Left ventricle myocardium inferior (tissue), 1 donor: ENCODE results near the gene STPG1. TPM values are rescaled to one million over a fixed set of nuclear protein-coding genes. Genes with fewer than 3 reads are reported as not detected.
A peak's percentile ranks its signal among the peaks of the same experiment; 100 is the strongest.

Experiments
- DNase-seq: peaks from one replicate; pipeline ENCODE4 v3.0.0-alpha.2; 2020
- H3K27ac ChIP-seq: fragments of 200-600 bp; replicated peaks from 2 replicates; pipeline ENCODE4 v1.8.0; 2021
- H3K27me3 ChIP-seq: fragments of 200-600 bp; 2 replicates; pipeline ENCODE4 v1.8.0; 2021; ENCODE audit warnings: low read depth
- H3K36me3 ChIP-seq: fragments of 200-600 bp; 2 replicates; pipeline ENCODE4 v1.8.0; 2021
- H3K4me1 ChIP-seq: fragments of 200-600 bp; 2 replicates; pipeline ENCODE4 v1.8.0; 2021
- H3K4me3 ChIP-seq: fragments of 200-600 bp; 2 replicates; pipeline ENCODE4 v1.8.0; 2021; ENCODE audit warnings: mild to moderate bottlenecking, moderate library complexity
- H3K9me3 ChIP-seq: fragments of 200-600 bp; replicated peaks from 2 replicates; pipeline ENCODE4 v1.8.0; 2021
- CTCF ChIP-seq: fragments of 200-600 bp; IDR thresholded peaks from 2 replicates; pipeline ENCODE4 v1.8.0; 2021; ENCODE audit warnings: antibody characterized with exemption, mild to moderate bottlenecking, borderline replicate concordance
- intact Hi-C: fragments of 100-400 bp; cut with micrococcal nuclease; formaldehyde crosslinking; loops from one replicate; pipeline ENCODE4 v1.11.0; 2022
- total RNA-seq: library from RNA; stranded (reverse); fragmentation: NEBNext Ultra II Directional; extraction: Animal tissue kit (Norgen Biotek cat#: 25700); gene quantifications from one replicate; pipeline ENCODE4 v1.2.1, GENCODE V29; 2021
- donor health status: DM: no; HTN: yes; CAD: no; lungs with severe emphysema.

STPG1 gene
- total RNA-seq, 1 donor from 2014 or later: 4.9 TPM

GRCh38 chr1:24442764-24443163 is 29.2 kb upstream of the STPG1 start:
- peak overlapping the region; percentile 38 for H3K27ac ChIP-seq
- H3K27me3 ChIP-seq: no peaks in the 10 kb centered on the region
- H3K4me3 ChIP-seq: no peak overlapping the region
- no peak for TF ChIP-seq CTCF
- H3K4me1 ChIP-seq: peaks cover 37% of the 10 kb centered on the region
- no peaks in the 10 kb centered on the region for H3K9me3 ChIP-seq
- intact Hi-C loops: no loop called here
- H3K36me3 ChIP-seq: peaks cover 13% of the 10 kb centered on the region
- DNase-seq: no peak

- no peak for TF ChIP-seq CTCF
- H3K4me1 ChIP-seq: peaks cover 44% of the 10 kb centered on the region
- H3K9me3 ChIP-seq: no peaks in the 10 kb centered on the region
- no peaks in the 10 kb centered on the region for H3K27me3 ChIP-seq
- intact Hi-C loops: no loop called here
- H3K4me3 ChIP-seq: no peak overlapping the region
- H3K27ac ChIP-seq: peak overlapping the region; percentile 38
- no peak for DNase-seq
- peaks cover 13% of the 10 kb centered on the region for H3K36me3 ChIP-seq
These were observed 28.6 kb upstream of the STPG1 start for GRCh38 chr1:24441996-24442668.

GRCh38 chr1:24441480-24441879 is 27.9 kb upstream of the STPG1 start:
- DNase-seq: no peak
- no peak for TF ChIP-seq CTCF
- intact Hi-C loops: no loop called here
- no peak overlapping the region for H3K4me3 ChIP-seq
- peaks cover 47% of the 10 kb centered on the region for H3K4me1 ChIP-seq
- no peak overlapping the region for H3K27ac ChIP-seq
- H3K27me3 ChIP-seq: no peaks in the 10 kb centered on the region
- H3K9me3 ChIP-seq: no peaks in the 10 kb centered on the region
- peaks cover 8% of the 10 kb centered on the region for H3K36me3 ChIP-seq

GRCh38 chr1:24440436-24440835 is 26.9 kb upstream of the STPG1 start:
- Histone ChIP-seq H3K36me3 (peaks cover 7% of the 10 kb centered on the region), H3K4me3 (no peak overlapping the region), H3K9me3 (no peaks in the 10 kb centered on the region), H3K27ac (no peak overlapping the region), H3K27me3 (no peaks in the 10 kb centered on the region), H3K4me1 (peaks cover 47% of the 10 kb centered on the region)
- no peak for DNase-seq
- intact Hi-C loops: no loop called here
- no peak for TF ChIP-seq CTCF

- no peaks in the 10 kb centered on the region for H3K27me3 ChIP-seq
- H3K27ac ChIP-seq: peak overlapping the region; percentile 86
- H3K36me3 ChIP-seq: peaks cover 7% of the 10 kb centered on the region
- no peak for TF ChIP-seq CTCF
- H3K4me1 ChIP-seq: peaks cover 35% of the 10 kb centered on the region
- intact Hi-C loops: no loop called here
- peak; percentile 68 for DNase-seq
- H3K9me3 ChIP-seq: no peaks in the 10 kb centered on the region
- H3K4me3 ChIP-seq: peak overlapping the region; percentile 27
These were observed 24.9 kb upstream of the STPG1 start for GRCh38 chr1:24438423-24438901.
